Stimulated activated CD8-positive, alpha-beta memory T cell treated with anti-CD3 and anti-CD28 coated beads, Interleukin-12 subunit alpha, Interleukin-12 subunit beta, amount 100 ng/mL, for 4 hours (primary cell): ENCODE results near the gene PDGFD.
A peak's percentile ranks its signal among the peaks of the same experiment; 100 is the strongest.

Experiments
- DNase-seq: peaks from one replicate; pipeline ENCODE4 v3.0.0-alpha.2; 2020; ENCODE audit warnings: low read depth

Gene PDGFD

GRCh38 chr11:104164028-104164520 is at the start of gene PDGFD:
Gene PDGFD (minus strand): TSS chr11:104164147.
- DNase-seq, result peak; percentile 24

- no peak for DNase-seq
These were observed 43.0 kb upstream of the PDGFD start for GRCh38 chr11:104206936-104207335.

GRCh38 chr11:104205838-104206237 is 41.9 kb upstream of the PDGFD start:
- DNase-seq, result no peak

GRCh38 chr11:104200688-104201087 is 36.7 kb upstream of the PDGFD start:
- no peak for DNase-seq

- DNase-seq, result no peak
These were observed 35.1 kb upstream of the PDGFD start for GRCh38 chr11:104199053-104199452.

GRCh38 chr11:104198576-104198975 is 34.6 kb upstream of the PDGFD start:
- no peak for DNase-seq

GRCh38 chr11:104191124-104191523 is 27.2 kb upstream of the PDGFD start:
- no peak for DNase-seq

- DNase-seq, result no peak
These were observed 19.6 kb upstream of the PDGFD start for GRCh38 chr11:104183593-104183992.

- DNase-seq, result no peak
These were observed 11.8 kb upstream of the PDGFD start for GRCh38 chr11:104175769-104176168.

- no peak for DNase-seq
These were observed 5.1 kb upstream of the PDGFD start for GRCh38 chr11:104169091-104169490.

- no peak for DNase-seq
These were observed 1.1 kb upstream of the PDGFD start for GRCh38 chr11:104165014-104165413.

GRCh38 chr11:104163100-104164027 is 583 bp downstream of the PDGFD start:
- no peak for DNase-seq

GRCh38 chr11:104161751-104162450 is 2.0 kb downstream of the PDGFD start:
- no peak for DNase-seq

GRCh38 chr11:104159356-104159755 is 4.6 kb downstream of the PDGFD start:
- DNase-seq, result no peak

GRCh38 chr11:104155375-104155774 is 8.6 kb downstream of the PDGFD start:
- no peak for DNase-seq

- no peak for DNase-seq
These were observed 9.7 kb downstream of the PDGFD start for GRCh38 chr11:104154296-104154695.

- DNase-seq, result no peak
These were observed 10.9 kb downstream of the PDGFD start for GRCh38 chr11:104152941-104153505.

GRCh38 chr11:104151404-104152204 is 12.3 kb downstream of the PDGFD start:
- DNase-seq, result no peak

- DNase-seq, result no peak
These were observed 15.2 kb downstream of the PDGFD start for GRCh38 chr11:104148706-104149105.

- DNase-seq, result no peak
These were observed 15.9 kb downstream of the PDGFD start for GRCh38 chr11:104148074-104148473.

GRCh38 chr11:104146943-104147342 is 17.0 kb downstream of the PDGFD start:
- no peak for DNase-seq

GRCh38 chr11:104146421-104146820 is 17.5 kb downstream of the PDGFD start:
- no peak for DNase-seq
